ENCODE measurements around the gene ACIN1.
"Not testable (repeated sequence)": the region's sequence is repeated elsewhere in the genome, so short reads cannot be mapped to it uniquely, and the experiment has no call there.

ACIN1 gene

GRCh38 chr14:23124337-23124954 is 29.5 kb upstream of the ACIN1 start:
- no peak for DNase-seq

- no peak for DNase-seq
These were observed 28.5 kb upstream of the ACIN1 start for GRCh38 chr14:23123419-23123818.

GRCh38 chr14:23122086-23122485 is 27.1 kb upstream of the ACIN1 start:
- DNase-seq, result no peak

GRCh38 chr14:23121361-23121771 is 26.4 kb upstream of the ACIN1 start:
- DNase-seq, result peak; percentile 69

- DNase-seq, result peak; percentile 94
These were observed 25.8 kb upstream of the ACIN1 start for GRCh38 chr14:23120541-23121251.

- peak; percentile 69 for DNase-seq
These were observed 24.7 kb upstream of the ACIN1 start for GRCh38 chr14:23119363-23120327.

GRCh38 chr14:23118506-23119362 is 23.8 kb upstream of the ACIN1 start, which contains the start of gene CEBPE:
TSS of gene CEBPE (minus strand) at chr14:23119255. CDS start at chr14:23119091, 164 bp downstream.
- peak; percentile 62 for DNase-seq

GRCh38 chr14:23117371-23118020 is 22.6 kb upstream of the ACIN1 start:
- no peak for DNase-seq

- DNase-seq, result no peak
These were observed 21.0 kb upstream of the ACIN1 start for GRCh38 chr14:23115918-23116317.

- peak; percentile 93 for DNase-seq
These were observed 20.2 kb upstream of the ACIN1 start for GRCh38 chr14:23115039-23115731.

GRCh38 chr14:23114669-23115038 is 19.7 kb upstream of the ACIN1 start:
- DNase-seq, result no peak

GRCh38 chr14:23114120-23114458 is 19.2 kb upstream of the ACIN1 start:
- no peak for DNase-seq

- DNase-seq, result no peak
These were observed 18.6 kb upstream of the ACIN1 start for GRCh38 chr14:23113431-23114119.

- peak; percentile 48 for DNase-seq
These were observed 17.6 kb upstream of the ACIN1 start for GRCh38 chr14:23112359-23113178.

- no peak for DNase-seq
These were observed 15.8 kb upstream of the ACIN1 start for GRCh38 chr14:23110579-23111365.

- no peak for DNase-seq
These were observed 14.8 kb upstream of the ACIN1 start for GRCh38 chr14:23109769-23110168.

GRCh38 chr14:23108169-23108568 is 13.2 kb upstream of the ACIN1 start:
- DNase-seq, result not testable (repeated sequence)

GRCh38 chr14:23107620-23108019 is 12.7 kb upstream of the ACIN1 start:
- DNase-seq, result not testable (repeated sequence)

- no peak for DNase-seq
These were observed 11.8 kb upstream of the ACIN1 start for GRCh38 chr14:23106747-23107045.

Data from suppressor macrophage treated with lipopolysaccharide for 4 hours (primary cell).